Skeletal muscle tissue (tissue), 4 donors: Measurements from ENCODE around the gene NCBP3. TPM values are rescaled to one million over a fixed set of nuclear protein-coding genes. Genes with fewer than 3 reads are reported as not detected.
A peak's percentile ranks its signal among the peaks of the same experiment; 100 is the strongest.

Experiments used
- H3K27ac ChIP-seq: one replicate; pipeline ENCODE4 v1.7.0; 2013; ENCODE audit warnings: mild to moderate bottlenecking, low read depth, low read length, inconsistent platforms
- H3K27me3 ChIP-seq, 3 donors: one replicate each; pipeline ENCODE4 v1.7.0; 2013; ENCODE audit warnings: low read length in 3 of 3; ENCODE audit not compliant: control insufficient read depth in 3 of 3, insufficient read depth in 3 of 3
- H3K36me3 ChIP-seq, 3 donors: one replicate each; pipeline ENCODE4 v1.7.0; 2013; ENCODE audit warnings: low read length in 3 of 3; ENCODE audit not compliant: control insufficient read depth in 3 of 3, insufficient read depth in 3 of 3
- H3K4me1 ChIP-seq, 3 donors: one replicate each; pipeline ENCODE4 v1.7.0; 2013; ENCODE audit warnings: low read length in 3 of 3, mild to moderate bottlenecking in 3 of 3; ENCODE audit not compliant: control insufficient read depth in 3 of 3, insufficient read depth in 3 of 3
- H3K4me3 ChIP-seq, 3 donors: one replicate each; pipeline ENCODE4 v1.7.0; 2013; ENCODE audit warnings: low read length in 3 of 3
- H3K9ac ChIP-seq, 3 donors: one replicate each; pipeline ENCODE4 v1.7.0; 2013; ENCODE audit warnings: low read length in 3 of 3, mild to moderate bottlenecking in 3 of 3, moderate library complexity in 2 of 3, low read depth in 1 of 3
- H3K9me3 ChIP-seq, 3 donors: one replicate each; pipeline ENCODE4 v1.7.0; 2013; ENCODE audit warnings: low read length in 3 of 3; ENCODE audit not compliant: control insufficient read depth in 3 of 3
- total RNA-seq: library from RNA; depleted of rRNA; stranded (reverse); fragments of >200 nt; gene quantifications from one replicate; pipeline ENCODE4 v1.2.3, GENCODE V29; 2014
- donor health status: Osteomylitis.

NCBP3 gene
- total RNA-seq, 1 donor from 2014 or later = 17.2 TPM

GRCh38 chr17:3836551-3836950, 9.5 kb downstream of the NCBP3 start:
- H3K27ac ChIP-seq = peak overlapping the region; percentile 83
- H3K9ac ChIP-seq = no peak overlapping the region
- no peak overlapping the region for H3K4me3 ChIP-seq
- H3K9me3 ChIP-seq = no peaks in the 10 kb centered on the region
- H3K4me1 ChIP-seq = peaks cover 16 to 24% (median 16%) of the 10 kb centered on the region in 3 donors
- H3K36me3 ChIP-seq = peaks cover 15 to 28% (median 21%) of the 10 kb centered on the region in 3 donors
- H3K27me3 ChIP-seq = no peaks in the 10 kb centered on the region

DNA sequence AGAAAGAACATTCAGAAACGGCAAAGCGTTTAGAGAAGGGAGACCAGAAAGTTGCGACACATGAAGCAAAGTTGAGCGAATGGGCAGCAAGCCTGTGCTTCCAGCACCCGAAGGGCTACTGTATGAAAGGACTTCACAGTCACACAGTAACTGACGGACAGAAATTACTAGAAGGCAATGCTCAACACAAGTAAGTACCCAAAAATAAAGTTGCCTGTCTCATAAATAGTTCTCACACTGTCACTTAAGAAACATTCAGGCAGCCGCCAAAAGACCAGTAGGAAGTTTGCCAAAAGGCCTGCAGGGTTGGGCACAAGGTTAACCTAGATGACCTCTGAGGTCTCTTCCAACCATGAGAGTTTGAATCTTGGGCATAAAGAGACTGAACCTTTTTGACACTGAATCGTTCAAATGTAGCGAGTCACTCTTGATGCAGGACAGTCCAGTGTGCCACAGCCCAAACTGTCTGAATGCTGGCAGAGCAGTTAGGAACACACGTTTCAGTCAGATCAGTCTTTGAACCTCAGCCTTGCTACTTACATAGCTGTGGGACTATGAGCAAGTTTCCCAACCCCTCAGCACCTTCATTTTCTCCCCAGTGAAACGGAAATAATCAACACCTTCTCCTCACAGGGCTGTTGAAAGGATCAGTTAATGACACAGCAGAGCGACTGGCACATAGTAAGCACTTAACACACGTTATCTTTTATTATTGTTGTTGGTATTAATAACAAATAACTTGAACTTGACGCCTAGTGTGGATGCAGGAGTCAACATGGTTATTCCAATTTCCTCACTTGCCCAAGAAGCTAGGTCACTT, 10.4 kb downstream of the NCBP3 start:
- H3K36me3 ChIP-seq = peaks cover 11 to 21% (median 21%) of the 10 kb centered on the region in 3 donors
- H3K4me3 ChIP-seq = no peak overlapping the region
- H3K27me3 ChIP-seq = no peaks in the 10 kb centered on the region
- peak overlapping the region in 1 of 3 donors; percentile 24 for H3K9ac ChIP-seq
- no peaks in the 10 kb centered on the region for H3K9me3 ChIP-seq
- H3K4me1 ChIP-seq = peaks cover 16 to 24% (median 16%) of the 10 kb centered on the region in 3 donors
- H3K27ac ChIP-seq = peak overlapping the region; percentile 83

- no peak overlapping the region for H3K4me3 ChIP-seq
- no peaks in the 10 kb centered on the region for H3K27me3 ChIP-seq
- H3K36me3 ChIP-seq = peaks cover 8 to 15% (median 14%) of the 10 kb centered on the region in 3 donors
- peak overlapping the region in 1 of 3 donors; percentile 24 for H3K9ac ChIP-seq
- H3K27ac ChIP-seq = peak overlapping the region; percentile 83
- peaks cover 16 to 24% (median 16%) of the 10 kb centered on the region in 3 donors for H3K4me1 ChIP-seq
- H3K9me3 ChIP-seq = no peaks in the 10 kb centered on the region
Observed at GRCh38 chr17:3834811-3835210, 11.2 kb downstream of the NCBP3 start.

GRCh38 chr17:3828852-3829232, 17.2 kb downstream of the NCBP3 start:
- Histone ChIP-seq H3K27me3 (no peaks in the 10 kb centered on the region), H3K4me3 (no peak overlapping the region), H3K9me3 (no peaks in the 10 kb centered on the region), H3K36me3 (peaks cover 11 to 22% (median 20%) of the 10 kb centered on the region in 3 donors), H3K4me1 (peaks cover 11 to 17% (median 13%) of the 10 kb centered on the region in 3 donors), H3K9ac (peak overlapping the region in 1 of 3 donors; percentile 8), H3K27ac (peak overlapping the region; percentile 67)

GRCh38 chr17:3828151-3828851, 17.7 kb downstream of the NCBP3 start:
- Histone ChIP-seq H3K36me3 (peaks cover 14 to 23% (median 22%) of the 10 kb centered on the region in 3 donors), H3K9ac (no peak overlapping the region), H3K27me3 (no peaks in the 10 kb centered on the region), H3K4me3 (no peak overlapping the region), H3K4me1 (peaks cover 11 to 17% (median 13%) of the 10 kb centered on the region in 3 donors), H3K27ac (peak overlapping the region; percentile 67), H3K9me3 (no peaks in the 10 kb centered on the region)

- H3K9ac ChIP-seq = no peak overlapping the region
- H3K9me3 ChIP-seq = no peaks in the 10 kb centered on the region
- no peak overlapping the region for H3K27ac ChIP-seq
- H3K27me3 ChIP-seq = no peaks in the 10 kb centered on the region
- no peak overlapping the region for H3K4me3 ChIP-seq
- peaks cover 15 to 25% (median 24%) of the 10 kb centered on the region in 3 donors for H3K36me3 ChIP-seq
- H3K4me1 ChIP-seq = peaks cover 11 to 17% (median 13%) of the 10 kb centered on the region in 3 donors
Observed at GRCh38 chr17:3827124-3827773, 18.8 kb downstream of the NCBP3 start.

GRCh38 chr17:3826191-3826590, 19.9 kb downstream of the NCBP3 start:
- H3K36me3 ChIP-seq = peaks cover 17 to 33% (median 32%) of the 10 kb centered on the region in 3 donors
- no peak overlapping the region for H3K9ac ChIP-seq
- H3K4me3 ChIP-seq = no peak overlapping the region
- H3K9me3 ChIP-seq = no peaks in the 10 kb centered on the region
- peaks cover 11 to 17% (median 13%) of the 10 kb centered on the region in 3 donors for H3K4me1 ChIP-seq
- no peak overlapping the region for H3K27ac ChIP-seq
- H3K27me3 ChIP-seq = no peaks in the 10 kb centered on the region

- H3K27ac ChIP-seq = no peak overlapping the region
- H3K4me3 ChIP-seq = no peak overlapping the region
- H3K27me3 ChIP-seq = no peaks in the 10 kb centered on the region
- peaks cover 28 to 60% (median 57%) of the 10 kb centered on the region in 3 donors for H3K36me3 ChIP-seq
- no peak overlapping the region for H3K9ac ChIP-seq
- H3K9me3 ChIP-seq = no peaks in the 10 kb centered on the region
- peaks cover 0 to 3% (median 0%) of the 10 kb centered on the region in 3 donors for H3K4me1 ChIP-seq
Observed at GRCh38 chr17:3821101-3821500, 24.9 kb downstream of the NCBP3 start.

DNA sequence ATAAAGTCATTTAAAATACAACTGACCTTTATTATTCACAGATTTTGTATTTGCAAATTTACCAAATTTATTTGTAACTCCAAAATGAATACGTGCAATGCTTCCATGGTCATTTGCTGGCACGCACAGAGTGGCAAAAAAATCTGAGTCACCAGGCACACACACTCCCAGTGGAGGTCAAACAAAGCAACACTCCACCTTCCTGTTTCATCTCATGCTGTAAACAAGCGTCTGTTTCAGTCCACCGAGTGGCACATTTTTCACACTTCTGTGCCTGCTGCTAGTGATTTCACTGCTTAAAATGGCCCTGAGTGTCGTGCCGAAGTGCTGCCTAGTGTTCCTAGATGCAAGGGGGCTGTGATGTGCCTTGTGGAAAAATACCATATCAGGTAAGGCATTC, 27.3 kb downstream of the NCBP3 start:
- H3K36me3 ChIP-seq = peaks cover 26 to 62% (median 51%) of the 10 kb centered on the region in 3 donors
- peaks cover 5 to 17% (median 13%) of the 10 kb centered on the region in 3 donors for H3K4me1 ChIP-seq
- H3K27me3 ChIP-seq = no peaks in the 10 kb centered on the region
- H3K9ac ChIP-seq = no peak overlapping the region
- H3K27ac ChIP-seq = no peak overlapping the region
- H3K4me3 ChIP-seq = no peak overlapping the region
- no peaks in the 10 kb centered on the region for H3K9me3 ChIP-seq
